NB4 (cell line): ENCODE measurements around the gene RPS6KA2.

Experiments used
- MAX ChIP-seq: IDR thresholded peaks from 2 replicates; pipeline ENCODE4 v1.6.1; 2011; ENCODE audit warnings: low read depth, low read length
- MYC ChIP-seq: IDR thresholded peaks from 2 replicates; pipeline ENCODE4 v1.6.1; 2011; ENCODE audit warnings: low read depth, low read length
- POLR2A ChIP-seq: IDR thresholded peaks from 2 replicates; pipeline ENCODE4 v1.6.1; 2011; ENCODE audit warnings: mild to moderate bottlenecking; ENCODE audit not compliant: insufficient read length; ENCODE audit errors: extremely low read depth
- TF ChIP-seq, protein P1 (sequence below): IDR thresholded peaks from one replicate; pipeline ENCODE4 v1.5.1; 2012; ENCODE audit warnings: low read depth, low read length

DNA sequence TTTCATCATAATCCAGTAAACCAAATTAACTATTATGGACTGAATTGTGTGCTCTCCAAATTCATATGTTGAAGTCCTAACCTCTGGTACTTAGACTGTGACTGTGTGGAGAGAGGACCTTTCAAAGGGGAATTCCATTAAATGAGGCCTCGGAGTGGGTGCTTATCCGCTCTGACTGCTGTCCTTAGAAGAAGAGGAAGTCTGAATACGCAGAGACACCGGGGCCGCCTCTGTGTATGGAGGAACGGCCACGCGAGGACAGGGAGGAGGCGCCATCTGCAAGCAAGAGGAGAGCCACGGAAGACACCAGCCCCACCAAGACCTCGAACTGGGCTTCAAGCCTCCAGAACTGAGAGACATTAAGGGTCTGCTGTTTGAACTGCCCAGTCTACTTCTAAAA, 35.6 kb upstream of the RPS6KA2 start:
- TF ChIP-seq, protein P1, sequence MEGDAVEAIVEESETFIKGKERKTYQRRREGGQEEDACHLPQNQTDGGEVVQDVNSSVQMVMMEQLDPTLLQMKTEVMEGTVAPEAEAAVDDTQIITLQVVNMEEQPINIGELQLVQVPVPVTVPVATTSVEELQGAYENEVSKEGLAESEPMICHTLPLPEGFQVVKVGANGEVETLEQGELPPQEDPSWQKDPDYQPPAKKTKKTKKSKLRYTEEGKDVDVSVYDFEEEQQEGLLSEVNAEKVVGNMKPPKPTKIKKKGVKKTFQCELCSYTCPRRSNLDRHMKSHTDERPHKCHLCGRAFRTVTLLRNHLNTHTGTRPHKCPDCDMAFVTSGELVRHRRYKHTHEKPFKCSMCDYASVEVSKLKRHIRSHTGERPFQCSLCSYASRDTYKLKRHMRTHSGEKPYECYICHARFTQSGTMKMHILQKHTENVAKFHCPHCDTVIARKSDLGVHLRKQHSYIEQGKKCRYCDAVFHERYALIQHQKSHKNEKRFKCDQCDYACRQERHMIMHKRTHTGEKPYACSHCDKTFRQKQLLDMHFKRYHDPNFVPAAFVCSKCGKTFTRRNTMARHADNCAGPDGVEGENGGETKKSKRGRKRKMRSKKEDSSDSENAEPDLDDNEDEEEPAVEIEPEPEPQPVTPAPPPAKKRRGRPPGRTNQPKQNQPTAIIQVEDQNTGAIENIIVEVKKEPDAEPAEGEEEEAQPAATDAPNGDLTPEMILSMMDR = no peak
- TF ChIP-seq POLR2A = no peak
- no peak for TF ChIP-seq MYC
- TF ChIP-seq MAX = no peak
